ENCODE measurements around the gene MAGI3.

- no peak for TF ChIP-seq GATA2 (IDR thresholded peaks at IDR 0.05; ENCODE audit: low read depth, low read length)
- TF ChIP-seq GATA3 (IDR thresholded peaks at IDR 0.05; ENCODE audit: low read depth, low read length): no peak
Observed at GRCh38 chr1:113536182-113536780, 146.0 kb downstream of the MAGI3 start.
